Neural cell (in vitro differentiated cells): ENCODE data around the gene FNDC3B. TPM values are rescaled to one million over a fixed set of nuclear protein-coding genes. Genes with fewer than 3 reads are reported as not detected.

Source experiments
- H2AFZ ChIP-seq: fragments of 200-600, 300-800 bp; sonication (generic), shearing (Covaris generic); 2 replicates; pipeline ENCODE4 v1.6.0; 2014; ENCODE audit warnings: low read depth, mild to moderate bottlenecking, antibody characterized with exemption, low read length, moderate library complexity
- H3F3A ChIP-seq: fragments of 200-600 bp; shearing (Covaris generic); 2 replicates; pipeline ENCODE4 v1.6.1; 2016; ENCODE audit warnings: mild to moderate bottlenecking, moderate library complexity, mixed read lengths, antibody characterized with exemption, low read length; ENCODE audit not compliant: insufficient read depth, poor library complexity, severe bottlenecking
- H3K27ac ChIP-seq: fragments of 200-600, 300-800 bp; sonication (generic), shearing (Covaris generic); 2 replicates; pipeline ENCODE4 v1.5.1; 2014; ENCODE audit warnings: mild to moderate bottlenecking, low read length, moderate library complexity
- H3K27me3 ChIP-seq: fragments of 300-800, 200-600 bp; sonication (generic), shearing (Covaris generic); 2 replicates; pipeline ENCODE4 v1.6.0; 2014; ENCODE audit warnings: mild to moderate bottlenecking, low read depth, low read length, moderate library complexity; ENCODE audit not compliant: insufficient read depth
- H3K36me3 ChIP-seq: fragments of 300-800, 200-600 bp; sonication (generic), shearing (Covaris generic); 2 replicates; pipeline ENCODE4 v1.5.1; 2014; ENCODE audit warnings: mild to moderate bottlenecking, antibody characterized with exemption, low read length, moderate library complexity; ENCODE audit not compliant: insufficient read depth
- H3K4me2 ChIP-seq: fragments of 300-800, 200-600 bp; sonication (generic), shearing (Covaris generic); 2 replicates; pipeline ENCODE4 v1.6.0; 2014; ENCODE audit warnings: mild to moderate bottlenecking, low read length
- H3K4me3 ChIP-seq: fragments of 300-800, 200-600 bp; sonication (generic), shearing (Covaris generic); 2 replicates; pipeline ENCODE4 v1.5.1; 2014; ENCODE audit warnings: mild to moderate bottlenecking, low read length, moderate library complexity
- H3K79me2 ChIP-seq: fragments of 200-600 bp; shearing (Covaris generic); replicated peaks from 2 replicates; pipeline ENCODE4 v1.6.0; 2014; ENCODE audit warnings: mild to moderate bottlenecking, low read length, moderate library complexity; ENCODE audit not compliant: insufficient read depth
- H3K9ac ChIP-seq: fragments of 300-800, 200-600 bp; sonication (generic), shearing (Covaris generic); 2 replicates; pipeline ENCODE4 v1.6.1; 2016; ENCODE audit warnings: mild to moderate bottlenecking, low read length, mixed read lengths
- H3K9me2 ChIP-seq: fragments of 200-600 bp; shearing (Covaris generic); 2 replicates; pipeline ENCODE4 v1.6.1; 2016; ENCODE audit warnings: mild to moderate bottlenecking, low read length, mixed read lengths; ENCODE audit not compliant: insufficient read depth
- H3K9me3 ChIP-seq: fragments of 200-600, 300-800 bp; sonication (generic), shearing (Covaris generic); 2 replicates; pipeline ENCODE4 v1.6.1; 2016; ENCODE audit warnings: mild to moderate bottlenecking, mixed run types, low read length, moderate library complexity, mixed read lengths
- H4K20me1 ChIP-seq: fragments of 200-600 bp; shearing (Covaris generic); 2 replicates; pipeline ENCODE4 v1.6.1; 2016; ENCODE audit warnings: mild to moderate bottlenecking, mixed run types; ENCODE audit not compliant: insufficient read depth
- CTCF ChIP-seq: fragments of 450-650 bp; IDR thresholded peaks from 2 replicates; pipeline ENCODE4 v1.5.1; 2014; ENCODE audit warnings: antibody characterized with exemption, mild to moderate bottlenecking, moderate library complexity; ENCODE audit not compliant: poor library complexity, severe bottlenecking
- EP300 ChIP-seq: fragments of 450-650 bp; conservative IDR thresholded peaks from 2 replicates; pipeline ENCODE4 v1.6.1; 2014; ENCODE audit warnings: antibody characterized with exemption, mild to moderate bottlenecking, moderate library complexity; ENCODE audit not compliant: poor library complexity, severe bottlenecking
- EZH2 ChIP-seq: fragments of 200-600, 300-800 bp; shearing (Covaris generic), sonication (generic); IDR thresholded peaks from 2 replicates; pipeline ENCODE4 v1.6.1; 2014; ENCODE audit warnings: antibody characterized with exemption, low read length, borderline replicate concordance, mild to moderate bottlenecking; ENCODE audit not compliant: insufficient read depth, poor library complexity, severe bottlenecking
- MXI1 ChIP-seq: fragments of 450-650 bp; conservative IDR thresholded peaks from 2 replicates; pipeline ENCODE4 v1.6.1; 2014; ENCODE audit warnings: antibody characterized with exemption, mild to moderate bottlenecking; ENCODE audit not compliant: poor library complexity, severe bottlenecking
- POLR2AphosphoS5 ChIP-seq: IDR thresholded peaks from 2 replicates; pipeline ENCODE4 v1.6.1; 2012
- RAD21 ChIP-seq: fragments of 450-650 bp; conservative IDR thresholded peaks from 2 replicates; pipeline ENCODE4 v1.6.1; 2014; ENCODE audit warnings: antibody characterized with exemption, mild to moderate bottlenecking, moderate library complexity
- SMC3 ChIP-seq: fragments of 450-650 bp; conservative IDR thresholded peaks from 2 replicates; pipeline ENCODE4 v1.6.1; 2014; ENCODE audit warnings: antibody characterized with exemption, mild to moderate bottlenecking, moderate library complexity; ENCODE audit not compliant: poor library complexity
- TAF1 ChIP-seq: IDR thresholded peaks from 2 replicates; pipeline ENCODE4 v1.6.1; 2012; ENCODE audit warnings: low read depth
- polyA plus RNA-seq: library from polyadenylated mRNA; depleted of rRNA; stranded (reverse); fragments of >200 nt; gene quantifications from 2 replicates; pipeline ENCODE4 v1.2.3, GENCODE V29; 2014
- TF ChIP-seq, protein P1 (sequence below): IDR thresholded peaks from 2 replicates; pipeline ENCODE4 v1.6.1; 2012; ENCODE audit warnings: borderline replicate concordance

The FNDC3B gene
- polyA plus RNA-seq, 1 donor from 2014 or later: 4.9 TPM

DNA sequence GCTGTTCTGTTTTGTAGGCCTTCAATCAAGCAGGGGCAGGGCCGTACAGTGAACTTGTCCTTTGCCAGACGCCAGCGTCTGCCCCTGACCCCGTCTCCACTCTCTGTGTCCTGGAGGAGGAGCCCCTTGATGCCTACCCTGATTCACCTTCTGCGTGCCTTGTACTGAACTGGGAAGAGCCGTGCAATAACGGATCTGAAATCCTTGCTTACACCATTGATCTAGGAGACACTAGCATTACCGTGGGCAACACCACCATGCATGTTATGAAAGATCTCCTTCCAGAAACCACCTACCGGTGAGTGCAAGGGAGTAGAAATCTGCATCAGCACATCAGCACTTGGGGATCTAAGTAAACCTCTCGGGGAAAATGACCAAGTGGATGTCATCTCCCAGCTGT, 313.4 kb downstream of the FNDC3B start:
- Histone ChIP-seq H3K27me3 (no peaks in the 10 kb centered on the region), H3K9ac (no peak overlapping the region), H3F3A (no peaks in the 10 kb centered on the region), H3K9me3 (no peaks in the 10 kb centered on the region), H3K36me3 (peaks cover 6% of the 10 kb centered on the region), H3K9me2 (peaks cover 3% of the 10 kb centered on the region), H4K20me1 (no peaks in the 10 kb centered on the region), H3K4me2 (no peak overlapping the region), H3K79me2 (no peaks in the 10 kb centered on the region), H3K4me3 (no peak overlapping the region), H3K27ac (no peak overlapping the region), H2AFZ (no peak overlapping the region)
- TF ChIP-seq POLR2AphosphoS5 (no peak), RAD21 (no peak), EZH2 (no peak)

DNA sequence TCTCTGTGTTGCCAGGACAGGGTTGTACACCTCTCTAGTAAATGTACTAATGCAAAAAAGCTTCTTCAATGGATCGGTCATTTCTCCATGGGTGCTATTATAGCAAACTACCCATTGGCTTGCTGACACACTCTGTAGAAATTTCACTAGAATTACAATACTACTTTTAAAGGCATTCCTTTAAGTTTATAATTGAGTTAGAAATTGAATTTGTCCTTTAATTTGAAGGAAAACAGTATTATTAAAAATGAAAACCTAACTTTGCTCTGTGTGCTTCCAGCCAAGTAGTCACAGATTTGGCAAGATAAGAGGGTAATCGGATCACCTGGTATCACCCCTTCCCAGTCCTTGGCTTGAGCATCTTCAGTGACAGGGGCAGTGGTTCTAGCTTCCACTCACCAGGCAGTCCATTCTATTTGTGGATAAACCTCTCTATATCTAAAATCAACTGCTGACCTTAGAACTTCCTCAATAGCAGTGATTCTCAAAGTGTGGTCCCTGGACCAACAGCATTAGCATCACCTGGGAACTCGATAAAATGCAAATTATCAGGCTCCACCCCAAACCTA, 315.6 kb downstream of the FNDC3B start:
- no peak overlapping the region for H2AFZ ChIP-seq
- H3K27ac ChIP-seq: no peak overlapping the region
- peaks cover 6% of the 10 kb centered on the region for H3K36me3 ChIP-seq
- no peaks in the 10 kb centered on the region for H3F3A ChIP-seq
- no peaks in the 10 kb centered on the region for H4K20me1 ChIP-seq
- H3K4me2 ChIP-seq: no peak overlapping the region
- H3K79me2 ChIP-seq: no peaks in the 10 kb centered on the region
- H3K9me2 ChIP-seq: peaks cover 3% of the 10 kb centered on the region
- TF ChIP-seq POLR2AphosphoS5 (no peak), MXI1 (no peak), EP300 (no peak), EZH2 (no peak), TAF1 (no peak), CTCF (no peak), RAD21 (no peak), SMC3 (no peak)
- TF ChIP-seq, protein P1, sequence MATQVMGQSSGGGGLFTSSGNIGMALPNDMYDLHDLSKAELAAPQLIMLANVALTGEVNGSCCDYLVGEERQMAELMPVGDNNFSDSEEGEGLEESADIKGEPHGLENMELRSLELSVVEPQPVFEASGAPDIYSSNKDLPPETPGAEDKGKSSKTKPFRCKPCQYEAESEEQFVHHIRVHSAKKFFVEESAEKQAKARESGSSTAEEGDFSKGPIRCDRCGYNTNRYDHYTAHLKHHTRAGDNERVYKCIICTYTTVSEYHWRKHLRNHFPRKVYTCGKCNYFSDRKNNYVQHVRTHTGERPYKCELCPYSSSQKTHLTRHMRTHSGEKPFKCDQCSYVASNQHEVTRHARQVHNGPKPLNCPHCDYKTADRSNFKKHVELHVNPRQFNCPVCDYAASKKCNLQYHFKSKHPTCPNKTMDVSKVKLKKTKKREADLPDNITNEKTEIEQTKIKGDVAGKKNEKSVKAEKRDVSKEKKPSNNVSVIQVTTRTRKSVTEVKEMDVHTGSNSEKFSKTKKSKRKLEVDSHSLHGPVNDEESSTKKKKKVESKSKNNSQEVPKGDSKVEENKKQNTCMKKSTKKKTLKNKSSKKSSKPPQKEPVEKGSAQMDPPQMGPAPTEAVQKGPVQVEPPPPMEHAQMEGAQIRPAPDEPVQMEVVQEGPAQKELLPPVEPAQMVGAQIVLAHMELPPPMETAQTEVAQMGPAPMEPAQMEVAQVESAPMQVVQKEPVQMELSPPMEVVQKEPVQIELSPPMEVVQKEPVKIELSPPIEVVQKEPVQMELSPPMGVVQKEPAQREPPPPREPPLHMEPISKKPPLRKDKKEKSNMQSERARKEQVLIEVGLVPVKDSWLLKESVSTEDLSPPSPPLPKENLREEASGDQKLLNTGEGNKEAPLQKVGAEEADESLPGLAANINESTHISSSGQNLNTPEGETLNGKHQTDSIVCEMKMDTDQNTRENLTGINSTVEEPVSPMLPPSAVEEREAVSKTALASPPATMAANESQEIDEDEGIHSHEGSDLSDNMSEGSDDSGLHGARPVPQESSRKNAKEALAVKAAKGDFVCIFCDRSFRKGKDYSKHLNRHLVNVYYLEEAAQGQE: no peak
- H3K27me3 ChIP-seq: no peaks in the 10 kb centered on the region
- no peaks in the 10 kb centered on the region for H3K9me3 ChIP-seq
- no peak overlapping the region for H3K4me3 ChIP-seq
- H3K9ac ChIP-seq: no peak overlapping the region
